Lower leg skin (tissue), 3 donors: ENCODE results near the gene SOX21.

ENCODE experiments used
- POLR2A ChIP-seq, 2 donors: fragments of 450-650 bp; IDR thresholded peaks; one replicate each; pipeline ENCODE4 v1.6.1; 2016 to 2017; ENCODE audit warnings: antibody characterized with exemption in 2 of 2, mild to moderate bottlenecking in 1 of 2, moderate library complexity in 1 of 2
- TF ChIP-seq, protein P1 (sequence below), 3 donors: fragments of 450-650 bp; IDR thresholded peaks; one replicate each; pipeline ENCODE4 v1.5.1; 2016; ENCODE audit warnings: antibody characterized with exemption in 3 of 3, mild to moderate bottlenecking in 3 of 3, moderate library complexity in 2 of 3

DNA sequence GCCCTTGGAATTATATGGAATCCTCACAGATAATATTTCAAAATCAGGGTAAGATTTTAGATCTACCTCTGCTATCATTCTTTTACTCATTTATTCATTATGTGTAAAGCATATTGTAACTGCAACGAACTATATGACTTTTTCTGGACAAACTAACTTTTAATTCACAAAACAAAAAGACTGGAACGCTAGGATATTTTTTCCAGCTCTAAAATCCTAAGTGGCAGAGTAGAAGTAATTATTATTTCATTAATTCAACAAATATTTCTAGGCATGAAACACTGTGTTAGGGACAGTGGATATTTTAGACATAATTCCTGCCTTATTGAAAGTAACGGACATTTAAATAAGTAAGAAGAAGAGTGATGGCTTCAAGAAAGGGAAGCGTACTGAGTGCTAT is 26.9 kb upstream of the SOX21 start:
- no peak for TF ChIP-seq POLR2A (IDR thresholded peaks at IDR 0.05)
- TF ChIP-seq, protein P1, sequence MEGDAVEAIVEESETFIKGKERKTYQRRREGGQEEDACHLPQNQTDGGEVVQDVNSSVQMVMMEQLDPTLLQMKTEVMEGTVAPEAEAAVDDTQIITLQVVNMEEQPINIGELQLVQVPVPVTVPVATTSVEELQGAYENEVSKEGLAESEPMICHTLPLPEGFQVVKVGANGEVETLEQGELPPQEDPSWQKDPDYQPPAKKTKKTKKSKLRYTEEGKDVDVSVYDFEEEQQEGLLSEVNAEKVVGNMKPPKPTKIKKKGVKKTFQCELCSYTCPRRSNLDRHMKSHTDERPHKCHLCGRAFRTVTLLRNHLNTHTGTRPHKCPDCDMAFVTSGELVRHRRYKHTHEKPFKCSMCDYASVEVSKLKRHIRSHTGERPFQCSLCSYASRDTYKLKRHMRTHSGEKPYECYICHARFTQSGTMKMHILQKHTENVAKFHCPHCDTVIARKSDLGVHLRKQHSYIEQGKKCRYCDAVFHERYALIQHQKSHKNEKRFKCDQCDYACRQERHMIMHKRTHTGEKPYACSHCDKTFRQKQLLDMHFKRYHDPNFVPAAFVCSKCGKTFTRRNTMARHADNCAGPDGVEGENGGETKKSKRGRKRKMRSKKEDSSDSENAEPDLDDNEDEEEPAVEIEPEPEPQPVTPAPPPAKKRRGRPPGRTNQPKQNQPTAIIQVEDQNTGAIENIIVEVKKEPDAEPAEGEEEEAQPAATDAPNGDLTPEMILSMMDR (IDR thresholded peaks at IDR 0.05), result no peak
